ENCODE measurements around the gene RPL41.

GRCh38 chr12:56158029-56158925 lies 41.8 kb downstream of the RPL41 start, which contains the start of gene MYL6:
- TF ChIP-seq POLR2A (IDR thresholded peaks at IDR 0.05): peak; percentile 99
- TF ChIP-seq CTCF (IDR thresholded peaks at IDR 0.05): no peak

All from heart left ventricle (tissue), 13 donors.